ENCODE data around the gene SLC9A9.

DNA sequence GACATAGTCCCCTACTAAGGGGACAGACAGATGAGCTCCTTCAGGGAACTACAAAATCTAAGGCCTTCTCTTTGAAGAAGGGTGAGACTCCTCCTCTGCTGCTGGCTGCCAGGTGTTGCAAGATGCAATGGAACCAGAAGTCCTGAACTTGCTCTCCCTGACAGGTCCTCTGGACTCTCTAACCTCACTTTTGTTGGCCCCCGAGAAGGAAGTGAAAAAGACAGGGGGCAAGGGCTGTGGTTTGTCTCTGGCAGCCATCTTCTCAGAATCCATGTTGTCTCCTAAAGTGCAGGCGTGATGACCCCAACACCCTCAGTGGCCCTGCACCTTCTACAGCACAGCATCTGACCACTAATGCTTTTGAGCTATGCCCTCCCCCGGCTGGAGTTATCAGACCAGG is 436.2 kb downstream of the SLC9A9 start:
- TF ChIP-seq CTCF (IDR thresholded peaks at IDR 0.05) = no peak
- no peak for TF ChIP-seq EZH2 (IDR thresholded peaks at IDR 0.05)
- TF ChIP-seq EZH2phosphoT487 (IDR thresholded peaks at IDR 0.05) = no peak

Data from neural progenitor cell (in vitro differentiated cells).